K562 (cell line): ENCODE measurements around the gene STT3B. TPM values are rescaled to one million over a fixed set of nuclear protein-coding genes. Genes with fewer than 3 reads are reported as not detected.

Source experiments
- EP300 ChIP-seq: IDR thresholded peaks from 2 replicates; pipeline ENCODE4 v1.6.1; 2012; ENCODE audit warnings: low read length, improper control_type of control experiment
- GTF3C2 ChIP-seq: IDR thresholded peaks from 3 replicates; pipeline ENCODE4 v1.6.1; 2011; ENCODE audit warnings: borderline replicate concordance, mild to moderate bottlenecking, moderate library complexity; ENCODE audit not compliant: insufficient read length; ENCODE audit errors: extremely low read depth
- HLTF ChIP-seq: fragments of 450-650 bp; IDR thresholded peaks from 2 replicates; pipeline ENCODE4 v1.6.1; 2016
- NR2C2 ChIP-seq, 2 experiments: fragments of 200-800 bp in 1 of 2; sonication (Bioruptor generic) in 1 of 2; sonication (generic) in 1 of 2; formaldehyde crosslinking in 1 of 2; IDR thresholded peaks; 2 replicates each; pipeline versions ENCODE4 v1.6.1 to v1.8.0; 2016 to 2022; ENCODE audit warnings: mild to moderate bottlenecking in 1 of 2, missing compliant biosample characterization in 1 of 2, missing genetic modification characterization in 1 of 2, missing genetic modification reagents in 1 of 2
- NRF1 ChIP-seq, 2 experiments: fragments of 450-650 bp; IDR thresholded peaks in 1 of 2; conservative IDR thresholded peaks in 1 of 2; 2 replicates each; pipeline ENCODE4 v1.6.1; 2014; ENCODE audit warnings: mild to moderate bottlenecking in 2 of 2
- SAFB2 ChIP-seq: fragments of 200-400 bp; formaldehyde crosslinking; IDR thresholded peaks from 2 replicates; pipeline ENCODE4 v1.6.1; 2018; ENCODE audit warnings: borderline replicate concordance, low read length, low read depth, moderate library complexity; ENCODE audit not compliant: severe bottlenecking
- SPI1 ChIP-seq: IDR thresholded peaks from 2 replicates; pipeline ENCODE4 v1.6.1; 2011; ENCODE audit warnings: low read depth, low read length, control low read depth, borderline replicate concordance
- polyA plus RNA-seq, 8 experiments: library from polyadenylated mRNA; depleted of rRNA in 4 of 8; stranded (reverse) in 5 of 8; unstranded in 3 of 8; fragments of >200 nt; fragmentation: Nextera tagmentation in 2 of 8; fragmentation: Illumina TruSeq in 1 of 8; extraction: Ambion mirVana in 2 of 8; extraction: Trizol in 1 of 8; gene quantifications; 2 replicates each; pipeline versions ENCODE4 v1.2.1 to v1.2.3, GENCODE V29; 2011 to 2014; ENCODE audit warnings: inconsistent platforms in 1 of 8, missing spikeins in 1 of 8
- total RNA-seq, 7 experiments: library from RNA; depleted of rRNA in 6 of 7; stranded (reverse); fragments of >200 nt in 6 of 7; fragmentation: Illumina TruSeq in 2 of 7; extraction: Trizol in 2 of 7; gene quantifications; 2 replicates each; pipeline versions ENCODE4 v1.2.1 to v1.2.3, GENCODE V29; 2011 to 2021; ENCODE audit warnings: low replicate concordance in 1 of 7
- TF ChIP-seq, protein P1 (sequence below): fragments of 450-650 bp; IDR thresholded peaks from 2 replicates; pipeline ENCODE4 v1.6.1; 2016; ENCODE audit warnings: mild to moderate bottlenecking, moderate library complexity
- TF ChIP-seq, protein P2 (sequence below): sonication (generic); formaldehyde crosslinking; IDR thresholded peaks from 2 replicates; pipeline ENCODE4 v1.8.1; 2023; ENCODE audit warnings: mild to moderate bottlenecking, missing genetic modification reagents

STT3B gene
- total and polyA plus RNA-seq, 9 of the 15 experiments (the other 6 are each of a cell fraction or from before 2014, with no cell fraction given) = 22.4 to 147 (median 100) TPM

DNA sequence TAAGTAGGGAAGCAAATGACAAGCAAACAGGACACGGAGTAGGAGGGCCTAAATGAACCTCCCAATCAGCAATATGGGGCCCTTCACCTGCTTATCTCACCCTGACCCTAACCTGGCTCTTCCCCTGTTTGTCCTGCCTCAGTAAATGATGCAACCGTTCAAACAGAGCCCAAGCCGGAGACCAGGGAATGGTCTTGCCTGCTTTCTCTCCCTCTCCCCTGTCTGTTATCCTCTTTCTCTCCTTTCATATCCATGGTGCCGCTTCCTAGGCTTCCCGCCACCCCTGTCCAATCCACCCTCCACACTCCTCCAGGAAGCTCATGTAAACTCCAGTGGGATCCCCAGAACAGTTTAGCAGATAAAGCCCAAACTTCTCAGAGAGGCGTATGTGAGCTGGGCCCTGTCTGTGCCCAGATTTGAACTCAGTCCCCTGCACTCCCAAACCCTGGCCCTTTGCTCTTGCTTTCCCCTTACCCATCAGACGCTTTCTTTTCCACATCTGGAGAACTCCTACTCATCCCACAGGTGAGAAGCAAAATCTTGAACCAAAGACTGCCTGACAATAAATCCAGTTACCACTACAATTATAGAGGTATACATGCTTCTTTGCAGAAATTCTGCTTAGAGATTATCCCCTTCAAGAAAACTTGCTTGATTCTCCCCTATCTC is 45.7 kb upstream of the STT3B start (continued):
- TF ChIP-seq, protein P1, sequence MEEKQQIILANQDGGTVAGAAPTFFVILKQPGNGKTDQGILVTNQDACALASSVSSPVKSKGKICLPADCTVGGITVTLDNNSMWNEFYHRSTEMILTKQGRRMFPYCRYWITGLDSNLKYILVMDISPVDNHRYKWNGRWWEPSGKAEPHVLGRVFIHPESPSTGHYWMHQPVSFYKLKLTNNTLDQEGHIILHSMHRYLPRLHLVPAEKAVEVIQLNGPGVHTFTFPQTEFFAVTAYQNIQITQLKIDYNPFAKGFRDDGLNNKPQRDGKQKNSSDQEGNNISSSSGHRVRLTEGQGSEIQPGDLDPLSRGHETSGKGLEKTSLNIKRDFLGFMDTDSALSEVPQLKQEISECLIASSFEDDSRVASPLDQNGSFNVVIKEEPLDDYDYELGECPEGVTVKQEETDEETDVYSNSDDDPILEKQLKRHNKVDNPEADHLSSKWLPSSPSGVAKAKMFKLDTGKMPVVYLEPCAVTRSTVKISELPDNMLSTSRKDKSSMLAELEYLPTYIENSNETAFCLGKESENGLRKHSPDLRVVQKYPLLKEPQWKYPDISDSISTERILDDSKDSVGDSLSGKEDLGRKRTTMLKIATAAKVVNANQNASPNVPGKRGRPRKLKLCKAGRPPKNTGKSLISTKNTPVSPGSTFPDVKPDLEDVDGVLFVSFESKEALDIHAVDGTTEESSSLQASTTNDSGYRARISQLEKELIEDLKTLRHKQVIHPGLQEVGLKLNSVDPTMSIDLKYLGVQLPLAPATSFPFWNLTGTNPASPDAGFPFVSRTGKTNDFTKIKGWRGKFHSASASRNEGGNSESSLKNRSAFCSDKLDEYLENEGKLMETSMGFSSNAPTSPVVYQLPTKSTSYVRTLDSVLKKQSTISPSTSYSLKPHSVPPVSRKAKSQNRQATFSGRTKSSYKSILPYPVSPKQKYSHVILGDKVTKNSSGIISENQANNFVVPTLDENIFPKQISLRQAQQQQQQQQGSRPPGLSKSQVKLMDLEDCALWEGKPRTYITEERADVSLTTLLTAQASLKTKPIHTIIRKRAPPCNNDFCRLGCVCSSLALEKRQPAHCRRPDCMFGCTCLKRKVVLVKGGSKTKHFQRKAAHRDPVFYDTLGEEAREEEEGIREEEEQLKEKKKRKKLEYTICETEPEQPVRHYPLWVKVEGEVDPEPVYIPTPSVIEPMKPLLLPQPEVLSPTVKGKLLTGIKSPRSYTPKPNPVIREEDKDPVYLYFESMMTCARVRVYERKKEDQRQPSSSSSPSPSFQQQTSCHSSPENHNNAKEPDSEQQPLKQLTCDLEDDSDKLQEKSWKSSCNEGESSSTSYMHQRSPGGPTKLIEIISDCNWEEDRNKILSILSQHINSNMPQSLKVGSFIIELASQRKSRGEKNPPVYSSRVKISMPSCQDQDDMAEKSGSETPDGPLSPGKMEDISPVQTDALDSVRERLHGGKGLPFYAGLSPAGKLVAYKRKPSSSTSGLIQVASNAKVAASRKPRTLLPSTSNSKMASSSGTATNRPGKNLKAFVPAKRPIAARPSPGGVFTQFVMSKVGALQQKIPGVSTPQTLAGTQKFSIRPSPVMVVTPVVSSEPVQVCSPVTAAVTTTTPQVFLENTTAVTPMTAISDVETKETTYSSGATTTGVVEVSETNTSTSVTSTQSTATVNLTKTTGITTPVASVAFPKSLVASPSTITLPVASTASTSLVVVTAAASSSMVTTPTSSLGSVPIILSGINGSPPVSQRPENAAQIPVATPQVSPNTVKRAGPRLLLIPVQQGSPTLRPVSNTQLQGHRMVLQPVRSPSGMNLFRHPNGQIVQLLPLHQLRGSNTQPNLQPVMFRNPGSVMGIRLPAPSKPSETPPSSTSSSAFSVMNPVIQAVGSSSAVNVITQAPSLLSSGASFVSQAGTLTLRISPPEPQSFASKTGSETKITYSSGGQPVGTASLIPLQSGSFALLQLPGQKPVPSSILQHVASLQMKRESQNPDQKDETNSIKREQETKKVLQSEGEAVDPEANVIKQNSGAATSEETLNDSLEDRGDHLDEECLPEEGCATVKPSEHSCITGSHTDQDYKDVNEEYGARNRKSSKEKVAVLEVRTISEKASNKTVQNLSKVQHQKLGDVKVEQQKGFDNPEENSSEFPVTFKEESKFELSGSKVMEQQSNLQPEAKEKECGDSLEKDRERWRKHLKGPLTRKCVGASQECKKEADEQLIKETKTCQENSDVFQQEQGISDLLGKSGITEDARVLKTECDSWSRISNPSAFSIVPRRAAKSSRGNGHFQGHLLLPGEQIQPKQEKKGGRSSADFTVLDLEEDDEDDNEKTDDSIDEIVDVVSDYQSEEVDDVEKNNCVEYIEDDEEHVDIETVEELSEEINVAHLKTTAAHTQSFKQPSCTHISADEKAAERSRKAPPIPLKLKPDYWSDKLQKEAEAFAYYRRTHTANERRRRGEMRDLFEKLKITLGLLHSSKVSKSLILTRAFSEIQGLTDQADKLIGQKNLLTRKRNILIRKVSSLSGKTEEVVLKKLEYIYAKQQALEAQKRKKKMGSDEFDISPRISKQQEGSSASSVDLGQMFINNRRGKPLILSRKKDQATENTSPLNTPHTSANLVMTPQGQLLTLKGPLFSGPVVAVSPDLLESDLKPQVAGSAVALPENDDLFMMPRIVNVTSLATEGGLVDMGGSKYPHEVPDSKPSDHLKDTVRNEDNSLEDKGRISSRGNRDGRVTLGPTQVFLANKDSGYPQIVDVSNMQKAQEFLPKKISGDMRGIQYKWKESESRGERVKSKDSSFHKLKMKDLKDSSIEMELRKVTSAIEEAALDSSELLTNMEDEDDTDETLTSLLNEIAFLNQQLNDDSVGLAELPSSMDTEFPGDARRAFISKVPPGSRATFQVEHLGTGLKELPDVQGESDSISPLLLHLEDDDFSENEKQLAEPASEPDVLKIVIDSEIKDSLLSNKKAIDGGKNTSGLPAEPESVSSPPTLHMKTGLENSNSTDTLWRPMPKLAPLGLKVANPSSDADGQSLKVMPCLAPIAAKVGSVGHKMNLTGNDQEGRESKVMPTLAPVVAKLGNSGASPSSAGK = peak; percentile 30
- TF ChIP-seq HLTF = peak; percentile 56; the same call in 1 of the 2 replicates
- no peak for TF ChIP-seq NR2C2 (CRISPR knock-in tag; IDR thresholded peaks at IDR 0.05)
- no peak for TF ChIP-seq NR2C2 (tag; IDR thresholded peaks at IDR 0.05)
- TF ChIP-seq SAFB2 = no peak
- TF ChIP-seq, protein P2, sequence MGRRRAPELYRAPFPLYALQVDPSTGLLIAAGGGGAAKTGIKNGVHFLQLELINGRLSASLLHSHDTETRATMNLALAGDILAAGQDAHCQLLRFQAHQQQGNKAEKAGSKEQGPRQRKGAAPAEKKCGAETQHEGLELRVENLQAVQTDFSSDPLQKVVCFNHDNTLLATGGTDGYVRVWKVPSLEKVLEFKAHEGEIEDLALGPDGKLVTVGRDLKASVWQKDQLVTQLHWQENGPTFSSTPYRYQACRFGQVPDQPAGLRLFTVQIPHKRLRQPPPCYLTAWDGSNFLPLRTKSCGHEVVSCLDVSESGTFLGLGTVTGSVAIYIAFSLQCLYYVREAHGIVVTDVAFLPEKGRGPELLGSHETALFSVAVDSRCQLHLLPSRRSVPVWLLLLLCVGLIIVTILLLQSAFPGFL (CRISPR knock-in tag) = no peak
- TF ChIP-seq EP300 = peak; percentile 74
- peak; percentile 15 to 48; a peak in 1 of 4 replicates for TF ChIP-seq NRF1 (conservative IDR thresholded peaks at IDR 0.05 in 1 of 2, IDR thresholded peaks at IDR 0.05 in 1 of 2)
- TF ChIP-seq GTF3C2 = no peak
- TF ChIP-seq SPI1 = no peak
